B cell (primary cell): ENCODE measurements around the gene CENPW. TPM values are rescaled to one million over a fixed set of nuclear protein-coding genes. Genes with fewer than 3 reads are reported as not detected.

ENCODE experiments used
- ATAC-seq: fragments of 200-7000 bp; cut with Tn5 transposase; one replicate; pipeline ENCODE4 v1.10.0; 2021; ENCODE audit warnings: low read depth, mild to moderate bottlenecking, moderate number of reproducible peaks, moderate library complexity
- CTCF ChIA-PET: fragments of 350-600 bp; sonication (Branson Sonifier 250); formaldehyde crosslinking; loops from one replicate; lab custom pipeline; 2021; ENCODE audit warnings: antibody characterized with exemption, inconsistent platforms; lab: Charles Lee
- POLR2A ChIA-PET: fragments of 350-600 bp; sonication (Branson Sonifier 250); formaldehyde crosslinking; loops from one replicate; lab custom pipeline; 2021; ENCODE audit warnings: antibody characterized with exemption; lab: Charles Lee
- DNase-seq: peaks from one replicate; pipeline ENCODE4 v3.0.0; 2013
- H2AFZ ChIP-seq: 2 replicates; pipeline ENCODE4 v1.6.1; 2012; ENCODE audit warnings: mild to moderate bottlenecking, low read depth, low read length; ENCODE audit not compliant: insufficient read depth, poor library complexity, severe bottlenecking
- H3K27ac ChIP-seq, 2 donors: 1 replicate in 1 of 2; 2 replicates in 1 of 2; pipeline ENCODE4 v1.5.1; 2012 to 2013; ENCODE audit warnings: low read length in 2 of 2, mild to moderate bottlenecking in 2 of 2, moderate library complexity in 1 of 2
- H3K27me3 ChIP-seq, 4 experiments: fragments of 200-600 bp in 1 of 4; sonication (generic) in 1 of 4; replicated peaks in 1 of 4; 1 replicate in 2 of 4; 2 replicates in 2 of 4; pipeline versions ENCODE4 v1.6.1 to v1.7.0; 2013 to 2016; ENCODE audit warnings: low read length in 3 of 4, mild to moderate bottlenecking in 2 of 4, mixed read lengths in 1 of 4, moderate library complexity in 1 of 4; ENCODE audit not compliant: insufficient read depth in 4 of 4, control insufficient read depth in 3 of 4; ENCODE audit errors: control extremely low read depth in 1 of 4
- H3K36me3 ChIP-seq, 2 experiments: replicated peaks in 1 of 2; 1 replicate in 1 of 2; 2 replicates in 1 of 2; pipeline versions ENCODE4 v1.6.1 to v1.7.1; 2013; ENCODE audit warnings: low read length in 1 of 2; ENCODE audit not compliant: insufficient read depth in 2 of 2, control insufficient read depth in 1 of 2; ENCODE audit errors: control extremely low read depth in 1 of 2, extremely low read depth in 1 of 2
- H3K4me1 ChIP-seq, 2 donors: fragments of 200-600 bp in 1 of 2; sonication (generic) in 1 of 2; 1 replicate in 1 of 2; 2 replicates in 1 of 2; pipeline versions ENCODE4 v1.5.1 to v1.6.1; 2013 to 2017; ENCODE audit warnings: low read length in 2 of 2; ENCODE audit not compliant: control insufficient read depth in 2 of 2, insufficient read depth in 2 of 2
- H3K4me2 ChIP-seq: replicated peaks from 2 replicates; pipeline ENCODE3; 2012; ENCODE audit warnings: mild to moderate bottlenecking, low read depth, low read length; ENCODE audit not compliant: poor library complexity, severe bottlenecking
- H3K4me3 ChIP-seq, 5 experiments: fragments of 200-600 bp in 1 of 5; sonication (generic) in 1 of 5; 1 replicate in 3 of 5; 2 replicates in 2 of 5; pipeline versions ENCODE4 v1.5.1 to v1.7.0; 2011 to 2016; ENCODE audit warnings: low read length in 4 of 5, mild to moderate bottlenecking in 4 of 5, low read depth in 2 of 5, control low read depth in 1 of 5, moderate library complexity in 1 of 5; ENCODE audit not compliant: insufficient read depth in 1 of 5; ENCODE audit errors: control extremely low read depth in 1 of 5, extremely low read depth in 1 of 5
- H3K79me2 ChIP-seq: fragments of 200-600 bp; sonication (generic); one replicate; pipeline ENCODE4 v1.6.0; 2016; ENCODE audit warnings: low read length; ENCODE audit not compliant: control insufficient read depth, insufficient read depth
- H3K9ac ChIP-seq: fragments of 200-600 bp; sonication (generic); 2 replicates; pipeline ENCODE4 v1.6.1; 2017; ENCODE audit warnings: mild to moderate bottlenecking, low read length, moderate library complexity
- H3K9me3 ChIP-seq, 3 donors: one replicate each; pipeline versions ENCODE4 v1.6.1 to v1.7.1; 2013; ENCODE audit warnings: low read length in 2 of 3; ENCODE audit not compliant: control insufficient read depth in 2 of 3, insufficient read depth in 1 of 3; ENCODE audit errors: control extremely low read depth in 1 of 3
- H4K20me1 ChIP-seq: 2 replicates; pipeline ENCODE4 v1.6.0; 2012; ENCODE audit warnings: mild to moderate bottlenecking, low read length; ENCODE audit not compliant: insufficient read depth, control insufficient read depth, poor library complexity, severe bottlenecking
- H3K27ac Mint-ChIP-seq: one replicate; pipeline ENCODE4 v1.8.0; 2021; ENCODE audit warnings: mixed read lengths
- H3K27me3 Mint-ChIP-seq: one replicate; pipeline ENCODE4 v1.8.0; 2021; ENCODE audit warnings: mixed read lengths
- H3K4me1 Mint-ChIP-seq: one replicate; pipeline ENCODE4 v1.8.0; 2021; ENCODE audit warnings: mixed read lengths
- H3K4me3 Mint-ChIP-seq: one replicate; pipeline ENCODE4 v1.8.0; 2021; ENCODE audit warnings: mixed read lengths
- H3K9me3 Mint-ChIP-seq: one replicate; pipeline ENCODE4 v1.8.0; 2022; ENCODE audit warnings: mixed read lengths; ENCODE audit not compliant: insufficient read depth
- EZH2 ChIP-seq: IDR thresholded peaks from 2 replicates; pipeline ENCODE4 v1.6.1; 2012; ENCODE audit warnings: borderline replicate concordance, low read depth, mild to moderate bottlenecking, moderate library complexity, low read length; ENCODE audit not compliant: insufficient read depth, poor library complexity, severe bottlenecking
- WGBS: methylation state at CpG from one replicate; pipeline ENCODE4 v1.1.5; 2013; ENCODE audit warnings: missing lambda C conversion rate; ENCODE audit not compliant: insufficient coverage; 5-methylcytosine and 5-hydroxymethylcytosine counted together
- intact Hi-C: fragments of 100-400 bp; cut with micrococcal nuclease; formaldehyde crosslinking; loops from one replicate; pipeline ENCODE4 v1.10.0; 2022
- polyA plus RNA-seq: library from polyadenylated mRNA; depleted of rRNA; stranded (reverse); fragments of >200 nt; gene quantifications from 2 replicates; pipeline ENCODE4 v1.2.3, GENCODE V29; 2012
- total RNA-seq, 2 donors: library from RNA; stranded (reverse); fragments of 120-200 nt in 1 of 2; gene quantifications; 1 replicate in 1 of 2; 2 replicates in 1 of 2; pipeline versions ENCODE4 v1.2.3 to v1.2.4, GENCODE V29; 2013 to 2022
- TF ChIP-seq, protein P1 (sequence below): fragments of 200-600 bp; IDR thresholded peaks from one replicate; pipeline ENCODE4 v1.8.0; 2022; ENCODE audit warnings: antibody characterized with exemption, mild to moderate bottlenecking

Gene CENPW
- total and polyA plus RNA-seq, 2 donors (not counting 1 experiment from before 2014, with no cell fraction given): 0.81 to 1.1 TPM

DNA sequence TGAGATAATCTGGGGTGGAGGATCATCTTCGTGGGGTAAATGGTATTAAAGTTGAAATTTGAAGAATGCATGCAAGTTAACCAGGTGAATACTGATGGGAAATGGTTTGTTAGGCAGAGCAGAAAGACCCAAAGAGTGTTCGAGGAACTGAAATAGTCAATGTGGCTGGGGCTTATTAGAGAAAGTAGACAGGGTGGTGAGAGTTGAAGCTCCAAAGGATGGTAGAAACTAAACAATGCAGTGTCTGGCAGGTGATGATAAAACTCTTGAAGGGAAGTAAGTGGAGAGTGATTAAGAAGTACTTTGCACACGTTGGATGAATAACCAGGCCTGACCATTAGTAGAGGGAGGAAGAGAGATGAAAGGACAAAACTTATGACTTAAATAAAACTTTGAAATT lies 39.8 kb upstream of the CENPW start:
- Histone ChIP-seq H3K4me1 (no peaks in the 10 kb centered on the region), H3K36me3 (no peaks in the 10 kb centered on the region), H4K20me1 (no peaks in the 10 kb centered on the region), H2AFZ (no peak overlapping the region), H3K27me3 (no peaks in the 10 kb centered on the region), H3K4me2 (no peak overlapping the region), H3K79me2 (no peaks in the 10 kb centered on the region), H3K27ac (no peak overlapping the region), H3K4me3 (no peak overlapping the region), H3K9ac (no peak overlapping the region), H3K9me3 (no peaks in the 10 kb centered on the region)
- Mint-ChIP-seq H3K9me3 (no peaks in the 10 kb centered on the region), H3K27ac (no peak overlapping the region), H3K27me3 (no peaks in the 10 kb centered on the region), H3K4me3 (no peak overlapping the region), H3K4me1 (no peaks in the 10 kb centered on the region)
- POLR2A ChIA-PET: no interaction called here
- CTCF ChIA-PET: no interaction called here
- 73% methylated on average over 2 of the region's 3 CpGs for WGBS
- DNase-seq: no peak
- ATAC-seq: no peak
- TF ChIP-seq, protein P1, sequence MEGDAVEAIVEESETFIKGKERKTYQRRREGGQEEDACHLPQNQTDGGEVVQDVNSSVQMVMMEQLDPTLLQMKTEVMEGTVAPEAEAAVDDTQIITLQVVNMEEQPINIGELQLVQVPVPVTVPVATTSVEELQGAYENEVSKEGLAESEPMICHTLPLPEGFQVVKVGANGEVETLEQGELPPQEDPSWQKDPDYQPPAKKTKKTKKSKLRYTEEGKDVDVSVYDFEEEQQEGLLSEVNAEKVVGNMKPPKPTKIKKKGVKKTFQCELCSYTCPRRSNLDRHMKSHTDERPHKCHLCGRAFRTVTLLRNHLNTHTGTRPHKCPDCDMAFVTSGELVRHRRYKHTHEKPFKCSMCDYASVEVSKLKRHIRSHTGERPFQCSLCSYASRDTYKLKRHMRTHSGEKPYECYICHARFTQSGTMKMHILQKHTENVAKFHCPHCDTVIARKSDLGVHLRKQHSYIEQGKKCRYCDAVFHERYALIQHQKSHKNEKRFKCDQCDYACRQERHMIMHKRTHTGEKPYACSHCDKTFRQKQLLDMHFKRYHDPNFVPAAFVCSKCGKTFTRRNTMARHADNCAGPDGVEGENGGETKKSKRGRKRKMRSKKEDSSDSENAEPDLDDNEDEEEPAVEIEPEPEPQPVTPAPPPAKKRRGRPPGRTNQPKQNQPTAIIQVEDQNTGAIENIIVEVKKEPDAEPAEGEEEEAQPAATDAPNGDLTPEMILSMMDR: no peak
- no peak for TF ChIP-seq EZH2
- intact Hi-C loops: no loop called here

DNA sequence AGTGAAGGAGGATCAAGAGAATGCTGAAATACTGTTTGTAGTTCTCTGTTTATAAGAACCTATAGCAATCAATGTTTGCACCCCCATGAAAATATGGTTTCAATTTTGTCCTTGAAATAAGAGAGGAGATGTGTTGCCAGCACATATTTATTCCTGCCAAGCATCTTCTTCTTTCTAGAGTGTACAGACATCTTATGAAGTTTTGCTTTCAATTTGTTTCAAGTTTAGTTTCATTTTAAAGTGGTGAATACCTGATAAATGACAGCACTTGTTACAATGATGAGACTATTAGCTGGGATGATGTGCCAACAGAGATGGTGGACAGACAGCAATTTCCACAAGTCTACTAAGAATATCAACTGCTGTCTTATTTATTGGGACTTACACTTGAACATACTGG lies 39.2 kb upstream of the CENPW start:
- Mint-ChIP-seq H3K27me3 (no peaks in the 10 kb centered on the region), H3K27ac (no peak overlapping the region), H3K9me3 (no peaks in the 10 kb centered on the region), H3K4me1 (no peaks in the 10 kb centered on the region), H3K4me3 (no peak overlapping the region)
- ATAC-seq (no peak), DNase-seq (no peak)
- Histone ChIP-seq H3K9me3 (no peaks in the 10 kb centered on the region), H3K4me3 (no peak overlapping the region), H3K4me2 (no peak overlapping the region), H3K79me2 (no peaks in the 10 kb centered on the region), H3K36me3 (no peaks in the 10 kb centered on the region), H3K9ac (no peak overlapping the region), H4K20me1 (no peaks in the 10 kb centered on the region), H3K4me1 (no peaks in the 10 kb centered on the region), H3K27me3 (no peaks in the 10 kb centered on the region), H2AFZ (no peak overlapping the region), H3K27ac (no peak overlapping the region)
- ChIA-PET POLR2A (no interaction called here), CTCF (no interaction called here)
- TF ChIP-seq, protein P1: no peak
- no peak for TF ChIP-seq EZH2
- intact Hi-C loops: no loop called here
